Measurements from ENCODE around the gene SLC37A1. TPM values are rescaled to one million over a fixed set of nuclear protein-coding genes. Genes with fewer than 3 reads are reported as not detected.

The SLC37A1 gene
- total RNA-seq, 1 experiment from 2014 or later, result 23.5 TPM

- no peak overlapping the region for H3K4me3 ChIP-seq
- intact Hi-C loops (cut with micrococcal nuclease; ENCODE audit: unreplicated experiment), result no loop called here
- no peak overlapping the region for H3K4me2 ChIP-seq
- CTCF ChIA-PET, result no interaction called here
- H4K20me1 ChIP-seq (ENCODE audit: insufficient read depth), result no peaks in the 10 kb centered on the region
- peaks cover 48% of the 10 kb centered on the region for H3F3A ChIP-seq (ENCODE audit: insufficient read depth, low read depth)
- BruUV-seq (replicated peaks), result no TSS peak
- POLR2A ChIA-PET (ENCODE audit: unreplicated experiment), result no interaction called here
- H3K79me2 ChIP-seq (ENCODE audit: low read depth), result no peaks in the 10 kb centered on the region
- H3K36me3 ChIP-seq (ENCODE audit: low read depth), result no peaks in the 10 kb centered on the region
- H2AFZ ChIP-seq, result no peak overlapping the region
- H3K9me2 ChIP-seq (ENCODE audit: insufficient read depth), result no peaks in the 10 kb centered on the region
- no peak overlapping the region for H3K27ac ChIP-seq
- no peaks in the 10 kb centered on the region for H3K27me3 ChIP-seq (ENCODE audit: insufficient read depth, low read depth)
- TF ChIP-seq CTCF (conservative IDR thresholded peaks at IDR 0.05) (no peak), EZH2 (IDR thresholded peaks at IDR 0.05; ENCODE audit: low read depth) (no peak)
- peaks cover 56% of the 10 kb centered on the region for H3K4me1 ChIP-seq (replicated peaks; ENCODE audit: insufficient read depth)
- no peak for DNase-seq
- H3K9me3 ChIP-seq (ENCODE audit: insufficient read depth, low read depth), result no peaks in the 10 kb centered on the region
These were observed 41.8 kb upstream of the SLC37A1 start for GRCh38 chr21:42471716-42472330.

DNA sequence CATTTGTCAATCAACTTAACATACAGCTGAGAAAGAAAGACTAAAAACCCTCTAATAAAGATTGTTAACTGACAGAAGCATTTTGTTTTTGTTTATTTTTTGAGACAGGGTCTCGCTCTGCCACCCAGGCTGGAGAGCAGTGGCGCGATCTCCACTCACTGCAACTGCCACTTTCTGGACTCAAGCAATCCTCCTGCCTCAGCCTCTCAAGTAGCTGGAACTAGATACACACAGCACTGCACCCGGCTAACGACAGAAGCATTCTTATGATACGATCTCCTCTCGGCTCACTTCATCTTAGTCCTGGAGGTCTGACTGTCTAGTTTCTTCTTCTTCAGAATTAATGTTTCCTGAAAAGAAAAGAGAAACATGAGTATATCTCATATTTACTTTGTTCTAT lies 41.1 kb upstream of the SLC37A1 start:
- Histone ChIP-seq H3F3A (ENCODE audit: insufficient read depth, low read depth) (peaks cover 41% of the 10 kb centered on the region), H3K79me2 (ENCODE audit: low read depth) (no peaks in the 10 kb centered on the region), H3K36me3 (ENCODE audit: low read depth) (no peaks in the 10 kb centered on the region), H3K27ac (no peak overlapping the region), H3K4me3 (no peak overlapping the region), H3K27me3 (ENCODE audit: insufficient read depth, low read depth) (no peaks in the 10 kb centered on the region), H2AFZ (no peak overlapping the region), H4K20me1 (ENCODE audit: insufficient read depth) (no peaks in the 10 kb centered on the region), H3K4me1 (replicated peaks; ENCODE audit: insufficient read depth) (peaks cover 49% of the 10 kb centered on the region), H3K4me2 (no peak overlapping the region), H3K9me3 (ENCODE audit: insufficient read depth, low read depth) (no peaks in the 10 kb centered on the region), H3K9me2 (ENCODE audit: insufficient read depth) (no peaks in the 10 kb centered on the region)
- intact Hi-C loops (cut with micrococcal nuclease; ENCODE audit: unreplicated experiment), result no loop called here
- TF ChIP-seq CTCF (conservative IDR thresholded peaks at IDR 0.05) (no peak), EZH2 (IDR thresholded peaks at IDR 0.05; ENCODE audit: low read depth) (no peak)
- BruUV-seq (replicated peaks), result no TSS peak
- ChIA-PET POLR2A (ENCODE audit: unreplicated experiment) (no interaction called here), CTCF (no interaction called here)
- DNase-seq, result no peak

DNA sequence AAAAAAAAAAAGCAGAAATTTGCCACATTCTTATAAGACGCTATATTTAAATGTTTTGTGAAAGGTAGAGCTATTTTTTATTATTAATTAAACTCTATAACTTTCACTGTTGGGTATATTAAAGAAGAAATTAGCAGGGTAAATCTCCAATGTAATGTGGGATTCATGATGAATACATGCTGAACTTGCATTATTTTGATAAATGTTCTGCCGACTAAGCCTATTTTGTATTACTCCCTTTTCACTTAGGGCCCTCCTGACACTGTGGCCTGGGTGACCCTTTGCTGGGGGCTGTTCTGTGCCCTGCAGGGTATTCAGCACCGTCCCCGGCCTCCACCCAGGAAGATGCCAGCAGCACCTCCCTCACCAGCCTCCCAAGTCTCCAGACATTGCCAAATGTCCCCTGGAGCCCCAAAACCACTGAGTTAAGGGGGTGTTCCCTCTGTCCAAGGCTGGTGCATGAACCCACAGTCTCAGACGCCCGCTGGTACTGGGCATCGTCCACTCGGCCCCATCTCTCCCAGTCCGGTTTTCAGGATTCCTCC lies 40.1 kb upstream of the SLC37A1 start:
- no TSS peak for BruUV-seq (replicated peaks)
- peak overlapping the region; percentile 69 for H3K4me2 ChIP-seq
- TF ChIP-seq CTCF (conservative IDR thresholded peaks at IDR 0.05) (no peak), EZH2 (IDR thresholded peaks at IDR 0.05; ENCODE audit: low read depth) (no peak)
- H2AFZ ChIP-seq, result no peak overlapping the region
- intact Hi-C loops (cut with micrococcal nuclease; ENCODE audit: unreplicated experiment), result loop anchor here (2.0 kb wide), 2 partner anchors 23 to 45 kb away; partner anchors contain the start of gene RSPH1
- CTCF ChIA-PET, result no interaction called here
- peak overlapping the region; percentile 79 for H3K27ac ChIP-seq
- H3K79me2 ChIP-seq (ENCODE audit: low read depth), result no peaks in the 10 kb centered on the region
- peaks cover 38% of the 10 kb centered on the region for H3K4me1 ChIP-seq (replicated peaks; ENCODE audit: insufficient read depth)
- no peak for DNase-seq
- POLR2A ChIA-PET (ENCODE audit: unreplicated experiment), result interaction anchor here (0.9 kb wide), 1 partner anchor 23 kb away, joined by 4 read pairs; no protein-coding TSS in a partner anchor
- H3K9me3 ChIP-seq (ENCODE audit: insufficient read depth, low read depth), result no peaks in the 10 kb centered on the region
- H3K27me3 ChIP-seq (ENCODE audit: insufficient read depth, low read depth), result no peaks in the 10 kb centered on the region
- no peaks in the 10 kb centered on the region for H3K9me2 ChIP-seq (ENCODE audit: insufficient read depth)
- H3K4me3 ChIP-seq, result no peak overlapping the region
- H3K36me3 ChIP-seq (ENCODE audit: low read depth), result no peaks in the 10 kb centered on the region
- H3F3A ChIP-seq (ENCODE audit: insufficient read depth, low read depth), result peaks cover 31% of the 10 kb centered on the region
- H4K20me1 ChIP-seq (ENCODE audit: insufficient read depth), result no peaks in the 10 kb centered on the region
